ENCODE measurements around the gene CFDP1. TPM values are rescaled to one million over a fixed set of nuclear protein-coding genes. Genes with fewer than 3 reads are reported as not detected.
"Not testable (repeated sequence)": the region's sequence is repeated elsewhere in the genome, so short reads cannot be mapped to it uniquely, and the experiment has no call there.

The CFDP1 gene
- polyA plus RNA-seq, 3 donors: 12.9 to 23.2 (median 19.0) TPM

DNA sequence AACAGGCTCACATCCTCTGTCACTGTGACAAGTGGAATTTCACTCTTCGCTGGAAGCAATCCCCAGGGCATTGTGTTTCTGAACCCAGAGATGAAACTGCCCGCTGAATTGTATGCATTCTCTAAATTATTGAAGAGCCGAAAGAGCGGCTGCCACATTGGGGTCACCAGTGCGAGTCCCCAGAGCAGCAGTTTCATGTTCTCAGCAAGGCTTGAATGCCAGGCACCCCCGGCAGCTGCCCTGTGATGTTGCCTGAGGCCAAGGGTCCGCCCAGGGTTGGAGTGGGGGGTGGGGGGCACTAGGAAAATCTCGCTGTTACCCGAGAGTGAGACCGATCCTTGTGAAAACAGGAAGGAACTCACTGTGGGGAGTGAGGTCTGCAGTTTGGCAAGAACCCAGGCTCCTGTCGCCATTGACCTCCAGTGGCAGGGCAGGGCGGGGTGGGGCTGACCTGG is 161.2 kb downstream of the CFDP1 start:
- DNase-seq: peak in 1 of 3 donors; percentile 12
- H3K4me3 Mint-ChIP-seq: peak overlapping the region in 1 of 2 donors; percentile 63
- Histone ChIP-seq H3K4me1 (ENCODE audit: control insufficient read depth in 1 of 2, insufficient read depth in 2 of 2, low read length in 2 of 2) (peaks cover 5 to 6% of the 10 kb centered on the region in 2 donors), H3K79me2 (ENCODE audit: insufficient read depth, low read length) (no peaks in the 10 kb centered on the region), H3K4me3 (replicated peaks in 1 of 3; ENCODE audit: low read depth in 2 of 3, low read length in 3 of 3) (no peak overlapping the region), H3K36me3 (replicated peaks in 1 of 2; ENCODE audit: control insufficient read depth in 1 of 2, insufficient read depth in 2 of 2, low read length in 2 of 2) (no peaks in the 10 kb centered on the region), H3K9me3 (replicated peaks in 1 of 2; ENCODE audit: control insufficient read depth in 1 of 2, insufficient read depth in 1 of 2, low read length in 2 of 2) (peaks cover 0 to 3% of the 10 kb centered on the region in 2 donors), H3K27me3 (ENCODE audit: control insufficient read depth in 2 of 2, insufficient read depth in 2 of 2, low read length in 2 of 2) (peaks cover 12 to 70% of the 10 kb centered on the region in 2 donors), H3K27ac (ENCODE audit: low read depth in 1 of 2, low read length in 2 of 2) (no peak overlapping the region), H4K20me1 (ENCODE audit: insufficient read depth, low read length) (no peaks in the 10 kb centered on the region), H3K9ac (ENCODE audit: insufficient read depth, low read length, poor library complexity, severe bottlenecking) (no peak overlapping the region), H3K4me2 (replicated peaks; ENCODE audit: extremely low read depth, low read length, poor library complexity, severe bottlenecking) (no peak overlapping the region), H2AFZ (ENCODE audit: insufficient read depth, low read depth, low read length, poor library complexity, severe bottlenecking) (no peak overlapping the region)
- no peak overlapping the region for H3K27ac Mint-ChIP-seq
- 12% methylated on average over 10 of the region's 12 CpGs for WGBS (ENCODE audit: insufficient coverage)
- intact Hi-C loops (cut with micrococcal nuclease): no loop called here
- peaks cover 80 to 96% (median 83%) of the 10 kb centered on the region in 3 donors for H3K27me3 Mint-ChIP-seq (ENCODE audit: low read depth in 3 of 3)
- H3K9me3 Mint-ChIP-seq: peaks cover 0 to 9% (median 2%) of the 10 kb centered on the region in 7 donors
- peaks cover 8% of the 10 kb centered on the region for H3K4me1 Mint-ChIP-seq
- H3K36me3 Mint-ChIP-seq: no peaks in the 10 kb centered on the region
- TF ChIP-seq, protein P1, sequence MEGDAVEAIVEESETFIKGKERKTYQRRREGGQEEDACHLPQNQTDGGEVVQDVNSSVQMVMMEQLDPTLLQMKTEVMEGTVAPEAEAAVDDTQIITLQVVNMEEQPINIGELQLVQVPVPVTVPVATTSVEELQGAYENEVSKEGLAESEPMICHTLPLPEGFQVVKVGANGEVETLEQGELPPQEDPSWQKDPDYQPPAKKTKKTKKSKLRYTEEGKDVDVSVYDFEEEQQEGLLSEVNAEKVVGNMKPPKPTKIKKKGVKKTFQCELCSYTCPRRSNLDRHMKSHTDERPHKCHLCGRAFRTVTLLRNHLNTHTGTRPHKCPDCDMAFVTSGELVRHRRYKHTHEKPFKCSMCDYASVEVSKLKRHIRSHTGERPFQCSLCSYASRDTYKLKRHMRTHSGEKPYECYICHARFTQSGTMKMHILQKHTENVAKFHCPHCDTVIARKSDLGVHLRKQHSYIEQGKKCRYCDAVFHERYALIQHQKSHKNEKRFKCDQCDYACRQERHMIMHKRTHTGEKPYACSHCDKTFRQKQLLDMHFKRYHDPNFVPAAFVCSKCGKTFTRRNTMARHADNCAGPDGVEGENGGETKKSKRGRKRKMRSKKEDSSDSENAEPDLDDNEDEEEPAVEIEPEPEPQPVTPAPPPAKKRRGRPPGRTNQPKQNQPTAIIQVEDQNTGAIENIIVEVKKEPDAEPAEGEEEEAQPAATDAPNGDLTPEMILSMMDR (IDR thresholded peaks at IDR 0.05): no peak

DNA sequence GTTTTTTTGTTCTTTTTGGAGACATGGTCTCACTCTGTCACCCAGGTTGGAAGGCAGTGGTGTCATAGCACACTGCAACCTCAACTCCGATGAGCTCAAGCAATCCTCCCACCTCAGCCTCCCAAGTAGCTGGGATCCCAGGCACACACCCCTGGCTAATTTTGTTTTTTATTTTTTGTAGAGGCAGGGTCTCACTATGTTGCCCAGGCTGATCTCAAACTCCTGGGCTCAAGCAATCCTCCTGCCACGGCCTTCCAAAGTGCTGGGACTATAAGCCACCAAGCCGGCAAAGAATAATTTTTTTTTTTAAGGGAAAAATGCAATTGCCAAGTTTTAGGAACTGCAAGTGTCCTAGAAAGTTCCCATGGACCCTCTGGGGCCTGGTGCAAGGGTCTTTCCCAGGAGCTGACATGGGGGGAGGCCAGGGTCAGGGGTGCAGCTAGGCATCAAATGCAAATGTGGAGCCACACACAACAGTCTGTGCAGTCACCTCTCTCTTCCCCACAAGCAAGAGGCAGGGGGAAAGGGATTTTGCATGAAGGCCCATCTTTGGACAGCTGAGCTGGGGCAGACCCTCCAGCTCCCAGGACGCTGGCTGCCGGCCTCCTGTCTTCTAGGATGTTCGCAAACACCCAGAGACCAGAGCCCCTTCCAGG is 161.7 kb downstream of the CFDP1 start:
- H3K36me3 Mint-ChIP-seq: no peaks in the 10 kb centered on the region
- H3K27me3 Mint-ChIP-seq (ENCODE audit: low read depth in 3 of 3): peaks cover 80 to 96% (median 85%) of the 10 kb centered on the region in 3 donors
- H3K4me1 Mint-ChIP-seq: peaks cover 8% of the 10 kb centered on the region
- no peak overlapping the region for H3K27ac Mint-ChIP-seq
- Histone ChIP-seq H3K4me2 (replicated peaks; ENCODE audit: extremely low read depth, low read length, poor library complexity, severe bottlenecking) (no peak overlapping the region), H3K36me3 (replicated peaks in 1 of 2; ENCODE audit: control insufficient read depth in 1 of 2, insufficient read depth in 2 of 2, low read length in 2 of 2) (no peaks in the 10 kb centered on the region), H3K9ac (ENCODE audit: insufficient read depth, low read length, poor library complexity, severe bottlenecking) (no peak overlapping the region), H3K9me3 (replicated peaks in 1 of 2; ENCODE audit: control insufficient read depth in 1 of 2, insufficient read depth in 1 of 2, low read length in 2 of 2) (peaks cover 0 to 3% of the 10 kb centered on the region in 2 donors), H4K20me1 (ENCODE audit: insufficient read depth, low read length) (no peaks in the 10 kb centered on the region), H3K4me1 (ENCODE audit: control insufficient read depth in 1 of 2, insufficient read depth in 2 of 2, low read length in 2 of 2) (peaks cover 5 to 6% of the 10 kb centered on the region in 2 donors), H2AFZ (ENCODE audit: insufficient read depth, low read depth, low read length, poor library complexity, severe bottlenecking) (no peak overlapping the region), H3K4me3 (replicated peaks in 1 of 3; ENCODE audit: low read depth in 2 of 3, low read length in 3 of 3) (no peak overlapping the region), H3K79me2 (ENCODE audit: insufficient read depth, low read length) (no peaks in the 10 kb centered on the region), H3K27me3 (ENCODE audit: control insufficient read depth in 2 of 2, insufficient read depth in 2 of 2, low read length in 2 of 2) (peaks cover 16 to 76% of the 10 kb centered on the region in 2 donors), H3K27ac (ENCODE audit: low read depth in 1 of 2, low read length in 2 of 2) (no peak overlapping the region)
- WGBS (ENCODE audit: insufficient coverage): 93% methylated on average over 5 of the region's 6 CpGs
- H3K9me3 Mint-ChIP-seq: peaks cover 0 to 8% (median 2%) of the 10 kb centered on the region in 7 donors
- intact Hi-C loops (cut with micrococcal nuclease): no loop called here
- no peak for DNase-seq
- peak overlapping the region in 1 of 2 donors; percentile 60 for H3K4me3 Mint-ChIP-seq
- TF ChIP-seq, protein P1 (IDR thresholded peaks at IDR 0.05): no peak

- Histone ChIP-seq H3K4me1 (ENCODE audit: control insufficient read depth in 1 of 2, insufficient read depth in 2 of 2, low read length in 2 of 2) (peaks cover 6 to 10% of the 10 kb centered on the region in 2 donors), H3K27me3 (ENCODE audit: control insufficient read depth in 2 of 2, insufficient read depth in 2 of 2, low read length in 2 of 2) (peaks cover 31 to 84% of the 10 kb centered on the region in 2 donors)
- H3K4me3 ChIP-seq (replicated peaks in 1 of 3; ENCODE audit: low read depth in 2 of 3, low read length in 3 of 3); H3K36me3 Mint-ChIP-seq; H3K27ac Mint-ChIP-seq; H4K20me1 ChIP-seq (ENCODE audit: insufficient read depth, low read length); H2AFZ ChIP-seq (ENCODE audit: insufficient read depth, low read depth, low read length, poor library complexity, severe bottlenecking); H3K9ac ChIP-seq (ENCODE audit: insufficient read depth, low read length, poor library complexity, severe bottlenecking); H3K27ac ChIP-seq (ENCODE audit: low read depth in 1 of 2, low read length in 2 of 2); H3K79me2 ChIP-seq (ENCODE audit: insufficient read depth, low read length); DNase-seq; H3K4me2 ChIP-seq (replicated peaks; ENCODE audit: extremely low read depth, low read length, poor library complexity, severe bottlenecking); H3K36me3 ChIP-seq (replicated peaks in 1 of 2; ENCODE audit: control insufficient read depth in 1 of 2, insufficient read depth in 2 of 2, low read length in 2 of 2); H3K9me3 ChIP-seq (replicated peaks in 1 of 2; ENCODE audit: control insufficient read depth in 1 of 2, insufficient read depth in 1 of 2, low read length in 2 of 2); intact Hi-C loops (cut with micrococcal nuclease): not testable (repeated sequence)
- Mint-ChIP-seq H3K4me3 (peak overlapping the region in 1 of 2 donors; percentile 10), H3K27me3 (ENCODE audit: low read depth in 3 of 3) (peaks cover 73 to 93% (median 84%) of the 10 kb centered on the region in 3 donors), H3K9me3 (peaks cover 0 to 18% (median 2%) of the 10 kb centered on the region in 7 donors), H3K4me1 (peaks cover 12% of the 10 kb centered on the region)
- WGBS (ENCODE audit: insufficient coverage): 81% methylated on average over 5 of the region's 9 CpGs
Measured at GRCh38 chr16:75269358-75269757, 163.9 kb downstream of the CFDP1 start.

All from CD14-positive monocyte (primary cell).